ENCODE measurements around the gene MAMDC2. TPM values are rescaled to one million over a fixed set of nuclear protein-coding genes. Genes with fewer than 3 reads are reported as not detected.
A peak's percentile ranks its signal among the peaks of the same experiment; 100 is the strongest.

MAMDC2 gene
- total RNA-seq, 4 donors from 2014 or later, result 4.9 to 9.9 (median 8.7) TPM

DNA sequence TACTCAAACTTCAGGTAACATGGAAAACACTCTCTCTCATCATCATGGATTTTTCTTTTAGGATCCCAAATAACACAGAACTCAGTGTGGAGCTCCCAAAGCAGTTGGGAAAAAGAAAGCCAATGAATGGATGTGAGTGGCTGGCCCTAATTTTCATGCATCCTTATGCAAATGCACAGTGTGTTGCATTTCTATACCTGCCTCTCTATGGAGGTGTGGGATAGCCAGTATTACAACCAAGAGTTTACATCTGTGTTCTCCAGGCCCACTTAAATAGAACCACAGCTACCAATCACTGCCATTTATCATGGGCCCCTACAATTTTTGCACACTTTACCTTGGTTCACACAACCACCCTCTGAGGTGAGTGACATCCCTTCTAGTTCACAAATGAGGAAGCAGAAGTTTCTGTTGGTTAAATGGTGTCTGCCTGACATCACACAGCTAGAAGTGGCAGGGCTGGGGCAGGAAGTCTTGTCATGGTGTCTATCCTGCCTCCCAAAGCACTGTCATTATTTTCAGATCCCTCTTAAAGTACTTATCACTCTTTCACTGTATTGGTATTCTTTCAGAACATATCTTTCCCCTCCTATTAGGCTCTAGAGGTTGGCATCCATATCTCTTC, 17.3 kb downstream of the MAMDC2 start:
- no peak overlapping the region for H3K27ac ChIP-seq
- H3K4me1 ChIP-seq, result peaks cover 0 to 10% of the 10 kb centered on the region in 2 donors
- in situ Hi-C loops (cut with MboI; ENCODE audit: low sequenced_read_pairs in 4 of 4), result loop anchor here in 1 of 4 donors (25.0 kb wide), 1 partner anchor 101 kb away; no protein-coding TSS in a partner anchor
- no peaks in the 10 kb centered on the region for H3K36me3 ChIP-seq
- TF ChIP-seq, protein P1, sequence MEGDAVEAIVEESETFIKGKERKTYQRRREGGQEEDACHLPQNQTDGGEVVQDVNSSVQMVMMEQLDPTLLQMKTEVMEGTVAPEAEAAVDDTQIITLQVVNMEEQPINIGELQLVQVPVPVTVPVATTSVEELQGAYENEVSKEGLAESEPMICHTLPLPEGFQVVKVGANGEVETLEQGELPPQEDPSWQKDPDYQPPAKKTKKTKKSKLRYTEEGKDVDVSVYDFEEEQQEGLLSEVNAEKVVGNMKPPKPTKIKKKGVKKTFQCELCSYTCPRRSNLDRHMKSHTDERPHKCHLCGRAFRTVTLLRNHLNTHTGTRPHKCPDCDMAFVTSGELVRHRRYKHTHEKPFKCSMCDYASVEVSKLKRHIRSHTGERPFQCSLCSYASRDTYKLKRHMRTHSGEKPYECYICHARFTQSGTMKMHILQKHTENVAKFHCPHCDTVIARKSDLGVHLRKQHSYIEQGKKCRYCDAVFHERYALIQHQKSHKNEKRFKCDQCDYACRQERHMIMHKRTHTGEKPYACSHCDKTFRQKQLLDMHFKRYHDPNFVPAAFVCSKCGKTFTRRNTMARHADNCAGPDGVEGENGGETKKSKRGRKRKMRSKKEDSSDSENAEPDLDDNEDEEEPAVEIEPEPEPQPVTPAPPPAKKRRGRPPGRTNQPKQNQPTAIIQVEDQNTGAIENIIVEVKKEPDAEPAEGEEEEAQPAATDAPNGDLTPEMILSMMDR (IDR thresholded peaks at IDR 0.05 in 4 of 5, conservative IDR thresholded peaks at IDR 0.05 in 1 of 5), result no peak
- TF ChIP-seq POLR2A (IDR thresholded peaks at IDR 0.05), result no peak
- no peak for DNase-seq
- no peaks in the 10 kb centered on the region for H3K9me3 ChIP-seq
- ATAC-seq, result no peak
- no peak overlapping the region for H3K4me3 ChIP-seq
- H3K27me3 ChIP-seq, result no peaks in the 10 kb centered on the region
- intact Hi-C loops (cut with DNase I; ENCODE audit: low total_unique reads), result no loop called here

DNA sequence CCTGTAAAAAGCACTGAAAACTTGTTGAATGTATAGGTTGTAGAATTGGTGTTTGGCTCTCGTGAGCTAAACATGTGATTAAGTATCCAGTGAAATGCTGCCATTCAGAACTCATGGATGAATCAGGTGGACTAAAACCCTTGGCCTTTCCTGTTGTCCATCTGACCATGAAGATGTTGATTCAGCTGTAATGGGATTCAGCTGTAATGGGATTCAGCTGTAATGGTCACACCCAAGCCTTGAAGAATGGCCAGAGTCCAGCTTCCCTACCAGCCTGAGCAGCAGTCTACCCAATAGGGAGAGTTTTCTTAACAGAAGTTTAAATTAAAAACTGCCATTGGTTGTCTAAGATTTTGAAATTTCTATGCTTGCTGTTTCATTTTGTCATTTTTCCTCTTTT, 18.1 kb downstream of the MAMDC2 start:
- H3K4me1 ChIP-seq, result peaks cover 0 to 18% of the 10 kb centered on the region in 2 donors
- ATAC-seq (no peak), DNase-seq (no peak)
- intact Hi-C loops (cut with DNase I; ENCODE audit: low total_unique reads), result no loop called here
- TF ChIP-seq POLR2A (IDR thresholded peaks at IDR 0.05), result no peak
- TF ChIP-seq, protein P1 (IDR thresholded peaks at IDR 0.05 in 4 of 5, conservative IDR thresholded peaks at IDR 0.05 in 1 of 5), result no peak
- no peaks in the 10 kb centered on the region for H3K9me3 ChIP-seq
- H3K27me3 ChIP-seq, result no peaks in the 10 kb centered on the region
- no peaks in the 10 kb centered on the region for H3K36me3 ChIP-seq
- H3K4me3 ChIP-seq, result no peak overlapping the region
- H3K27ac ChIP-seq, result no peak overlapping the region
- in situ Hi-C loops (cut with MboI; ENCODE audit: low sequenced_read_pairs in 4 of 4), result loop anchor here in 1 of 4 donors (25.0 kb wide), 1 partner anchor 101 kb away; no protein-coding TSS in a partner anchor

DNA sequence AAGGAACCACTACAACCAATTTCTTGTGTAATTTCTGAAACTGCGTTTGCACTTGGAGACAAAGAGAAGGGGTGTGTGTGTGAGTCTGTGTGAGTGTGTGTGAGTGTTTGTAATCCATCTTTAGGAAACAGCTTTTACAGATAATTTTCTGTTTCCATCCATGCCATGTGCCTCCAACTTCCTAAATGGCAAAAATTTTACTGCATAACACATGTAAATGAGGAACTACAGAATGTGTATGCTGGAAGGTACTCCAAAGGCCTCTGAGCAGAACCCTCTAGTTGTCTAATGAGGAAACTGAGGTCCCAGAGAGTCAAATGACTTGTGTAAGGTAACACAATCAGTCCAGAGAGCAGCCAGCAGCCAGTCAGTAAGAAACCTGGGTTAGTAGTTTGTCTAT, 20.8 kb downstream of the MAMDC2 start:
- Histone ChIP-seq H3K36me3 (no peaks in the 10 kb centered on the region), H3K27ac (peak overlapping the region; percentile 40 to 62 (median 48)), H3K4me1 (peaks cover 9 to 37% of the 10 kb centered on the region in 2 donors), H3K27me3 (no peaks in the 10 kb centered on the region), H3K4me3 (no peak overlapping the region), H3K9me3 (no peaks in the 10 kb centered on the region)
- intact Hi-C loops (cut with DNase I; ENCODE audit: low total_unique reads) (no loop called here), in situ Hi-C loops (cut with MboI; ENCODE audit: low sequenced_read_pairs in 4 of 4) (loop anchor here in 1 of 4 donors (25.0 kb wide), 1 partner anchor 98 kb away; no protein-coding TSS in a partner anchor)
- DNase-seq (no peak), ATAC-seq (no peak)
- no peak for TF ChIP-seq POLR2A (IDR thresholded peaks at IDR 0.05)
- TF ChIP-seq, protein P1 (IDR thresholded peaks at IDR 0.05 in 4 of 5, conservative IDR thresholded peaks at IDR 0.05 in 1 of 5), result no peak

DNA sequence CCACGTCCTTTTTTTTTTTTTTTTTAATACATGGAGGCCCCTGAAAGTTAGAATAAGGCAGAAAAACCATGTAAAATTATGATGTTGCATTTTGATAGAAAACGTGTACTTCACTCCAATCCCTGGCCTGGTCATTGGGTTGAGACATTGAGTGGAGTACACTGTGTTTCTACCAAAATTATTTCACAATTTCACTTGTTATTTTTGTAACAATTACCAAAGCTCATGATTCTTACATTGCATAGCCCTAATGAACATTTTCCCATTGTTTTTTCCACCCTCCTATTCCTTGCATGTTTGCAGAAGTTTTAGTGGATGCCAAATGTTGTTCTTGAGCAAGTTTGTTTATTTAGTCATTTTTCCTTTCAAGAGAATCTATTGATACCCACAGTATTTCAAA, 21.9 kb downstream of the MAMDC2 start:
- Histone ChIP-seq H3K4me3 (no peak overlapping the region), H3K27ac (peak overlapping the region; percentile 45 to 72 (median 56)), H3K27me3 (no peaks in the 10 kb centered on the region), H3K36me3 (no peaks in the 10 kb centered on the region), H3K9me3 (no peaks in the 10 kb centered on the region), H3K4me1 (peaks cover 12 to 46% of the 10 kb centered on the region in 2 donors)
- ATAC-seq (peak; percentile 76 to 78), DNase-seq (peak in 1 of 2 donors; percentile 27)
- in situ Hi-C loops (cut with MboI; ENCODE audit: low sequenced_read_pairs in 4 of 4), result loop anchor here in 1 of 4 donors (25.0 kb wide), 1 partner anchor 97 kb away; no protein-coding TSS in a partner anchor
- intact Hi-C loops (cut with DNase I; ENCODE audit: low total_unique reads), result no loop called here
- TF ChIP-seq, protein P1 (IDR thresholded peaks at IDR 0.05 in 4 of 5, conservative IDR thresholded peaks at IDR 0.05 in 1 of 5), result no peak
- no peak for TF ChIP-seq POLR2A (IDR thresholded peaks at IDR 0.05)

All from gastrocnemius medialis (tissue), 4 donors.